ENCODE results near the gene NPLOC4. TPM values are rescaled to one million over a fixed set of nuclear protein-coding genes. Genes with fewer than 3 reads are reported as not detected.

NPLOC4 gene
- total and polyA plus RNA-seq, 9 of the 15 experiments (the other 6 are each of a cell fraction or from before 2014, with no cell fraction given) = 1.5 to 116 (median 64.5) TPM

DNA sequence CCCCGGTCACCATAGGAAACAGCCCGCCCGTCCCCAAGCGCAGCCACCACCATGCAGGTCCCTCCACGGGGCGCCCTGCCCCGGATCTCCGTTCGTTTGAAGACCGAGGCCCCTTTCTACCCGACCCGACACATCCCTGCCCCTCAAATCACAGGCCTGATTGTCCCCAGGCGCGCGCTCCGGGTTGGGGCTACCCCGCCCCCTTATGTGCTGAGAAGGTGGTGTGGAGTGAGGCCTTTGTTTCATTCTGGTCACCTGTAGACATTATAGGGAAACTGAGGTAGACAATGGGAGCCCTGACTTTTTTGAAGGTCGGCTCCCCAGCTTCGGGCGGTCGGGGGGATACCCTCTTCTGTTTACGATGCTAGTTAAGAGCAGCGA lies 123.5 kb downstream of the NPLOC4 start (continued):
- TF ChIP-seq, protein P1, sequence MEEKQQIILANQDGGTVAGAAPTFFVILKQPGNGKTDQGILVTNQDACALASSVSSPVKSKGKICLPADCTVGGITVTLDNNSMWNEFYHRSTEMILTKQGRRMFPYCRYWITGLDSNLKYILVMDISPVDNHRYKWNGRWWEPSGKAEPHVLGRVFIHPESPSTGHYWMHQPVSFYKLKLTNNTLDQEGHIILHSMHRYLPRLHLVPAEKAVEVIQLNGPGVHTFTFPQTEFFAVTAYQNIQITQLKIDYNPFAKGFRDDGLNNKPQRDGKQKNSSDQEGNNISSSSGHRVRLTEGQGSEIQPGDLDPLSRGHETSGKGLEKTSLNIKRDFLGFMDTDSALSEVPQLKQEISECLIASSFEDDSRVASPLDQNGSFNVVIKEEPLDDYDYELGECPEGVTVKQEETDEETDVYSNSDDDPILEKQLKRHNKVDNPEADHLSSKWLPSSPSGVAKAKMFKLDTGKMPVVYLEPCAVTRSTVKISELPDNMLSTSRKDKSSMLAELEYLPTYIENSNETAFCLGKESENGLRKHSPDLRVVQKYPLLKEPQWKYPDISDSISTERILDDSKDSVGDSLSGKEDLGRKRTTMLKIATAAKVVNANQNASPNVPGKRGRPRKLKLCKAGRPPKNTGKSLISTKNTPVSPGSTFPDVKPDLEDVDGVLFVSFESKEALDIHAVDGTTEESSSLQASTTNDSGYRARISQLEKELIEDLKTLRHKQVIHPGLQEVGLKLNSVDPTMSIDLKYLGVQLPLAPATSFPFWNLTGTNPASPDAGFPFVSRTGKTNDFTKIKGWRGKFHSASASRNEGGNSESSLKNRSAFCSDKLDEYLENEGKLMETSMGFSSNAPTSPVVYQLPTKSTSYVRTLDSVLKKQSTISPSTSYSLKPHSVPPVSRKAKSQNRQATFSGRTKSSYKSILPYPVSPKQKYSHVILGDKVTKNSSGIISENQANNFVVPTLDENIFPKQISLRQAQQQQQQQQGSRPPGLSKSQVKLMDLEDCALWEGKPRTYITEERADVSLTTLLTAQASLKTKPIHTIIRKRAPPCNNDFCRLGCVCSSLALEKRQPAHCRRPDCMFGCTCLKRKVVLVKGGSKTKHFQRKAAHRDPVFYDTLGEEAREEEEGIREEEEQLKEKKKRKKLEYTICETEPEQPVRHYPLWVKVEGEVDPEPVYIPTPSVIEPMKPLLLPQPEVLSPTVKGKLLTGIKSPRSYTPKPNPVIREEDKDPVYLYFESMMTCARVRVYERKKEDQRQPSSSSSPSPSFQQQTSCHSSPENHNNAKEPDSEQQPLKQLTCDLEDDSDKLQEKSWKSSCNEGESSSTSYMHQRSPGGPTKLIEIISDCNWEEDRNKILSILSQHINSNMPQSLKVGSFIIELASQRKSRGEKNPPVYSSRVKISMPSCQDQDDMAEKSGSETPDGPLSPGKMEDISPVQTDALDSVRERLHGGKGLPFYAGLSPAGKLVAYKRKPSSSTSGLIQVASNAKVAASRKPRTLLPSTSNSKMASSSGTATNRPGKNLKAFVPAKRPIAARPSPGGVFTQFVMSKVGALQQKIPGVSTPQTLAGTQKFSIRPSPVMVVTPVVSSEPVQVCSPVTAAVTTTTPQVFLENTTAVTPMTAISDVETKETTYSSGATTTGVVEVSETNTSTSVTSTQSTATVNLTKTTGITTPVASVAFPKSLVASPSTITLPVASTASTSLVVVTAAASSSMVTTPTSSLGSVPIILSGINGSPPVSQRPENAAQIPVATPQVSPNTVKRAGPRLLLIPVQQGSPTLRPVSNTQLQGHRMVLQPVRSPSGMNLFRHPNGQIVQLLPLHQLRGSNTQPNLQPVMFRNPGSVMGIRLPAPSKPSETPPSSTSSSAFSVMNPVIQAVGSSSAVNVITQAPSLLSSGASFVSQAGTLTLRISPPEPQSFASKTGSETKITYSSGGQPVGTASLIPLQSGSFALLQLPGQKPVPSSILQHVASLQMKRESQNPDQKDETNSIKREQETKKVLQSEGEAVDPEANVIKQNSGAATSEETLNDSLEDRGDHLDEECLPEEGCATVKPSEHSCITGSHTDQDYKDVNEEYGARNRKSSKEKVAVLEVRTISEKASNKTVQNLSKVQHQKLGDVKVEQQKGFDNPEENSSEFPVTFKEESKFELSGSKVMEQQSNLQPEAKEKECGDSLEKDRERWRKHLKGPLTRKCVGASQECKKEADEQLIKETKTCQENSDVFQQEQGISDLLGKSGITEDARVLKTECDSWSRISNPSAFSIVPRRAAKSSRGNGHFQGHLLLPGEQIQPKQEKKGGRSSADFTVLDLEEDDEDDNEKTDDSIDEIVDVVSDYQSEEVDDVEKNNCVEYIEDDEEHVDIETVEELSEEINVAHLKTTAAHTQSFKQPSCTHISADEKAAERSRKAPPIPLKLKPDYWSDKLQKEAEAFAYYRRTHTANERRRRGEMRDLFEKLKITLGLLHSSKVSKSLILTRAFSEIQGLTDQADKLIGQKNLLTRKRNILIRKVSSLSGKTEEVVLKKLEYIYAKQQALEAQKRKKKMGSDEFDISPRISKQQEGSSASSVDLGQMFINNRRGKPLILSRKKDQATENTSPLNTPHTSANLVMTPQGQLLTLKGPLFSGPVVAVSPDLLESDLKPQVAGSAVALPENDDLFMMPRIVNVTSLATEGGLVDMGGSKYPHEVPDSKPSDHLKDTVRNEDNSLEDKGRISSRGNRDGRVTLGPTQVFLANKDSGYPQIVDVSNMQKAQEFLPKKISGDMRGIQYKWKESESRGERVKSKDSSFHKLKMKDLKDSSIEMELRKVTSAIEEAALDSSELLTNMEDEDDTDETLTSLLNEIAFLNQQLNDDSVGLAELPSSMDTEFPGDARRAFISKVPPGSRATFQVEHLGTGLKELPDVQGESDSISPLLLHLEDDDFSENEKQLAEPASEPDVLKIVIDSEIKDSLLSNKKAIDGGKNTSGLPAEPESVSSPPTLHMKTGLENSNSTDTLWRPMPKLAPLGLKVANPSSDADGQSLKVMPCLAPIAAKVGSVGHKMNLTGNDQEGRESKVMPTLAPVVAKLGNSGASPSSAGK (IDR thresholded peaks at IDR 0.05) = peak; percentile 47
- TF ChIP-seq JUNB (CRISPR knock-in tag; conservative IDR thresholded peaks at IDR 0.05) (no peak), CREBBP (IDR thresholded peaks at IDR 0.05; ENCODE audit: low read depth, low read length) (no peak), NFIX (CRISPR knock-in tag; IDR thresholded peaks at IDR 0.05; ENCODE audit: low read depth) (no peak), ZNF324 (CRISPR knock-in tag; IDR thresholded peaks at IDR 0.05) (no peak), MYNN (IDR thresholded peaks at IDR 0.05) (no peak), MYNN (CRISPR knock-in tag; IDR thresholded peaks at IDR 0.05) (no peak), MEF2A (IDR thresholded peaks at IDR 0.05; ENCODE audit: control insufficient read depth, low read depth, low read length) (no peak), HSF4 (CRISPR knock-in tag; IDR thresholded peaks at IDR 0.05; ENCODE audit: borderline replicate concordance) (no peak), ZNF79 (CRISPR knock-in tag; IDR thresholded peaks at IDR 0.05; ENCODE audit: low read depth) (no peak), ZNF764 (CRISPR knock-in tag; IDR thresholded peaks at IDR 0.05; ENCODE audit: low read depth) (no peak), KAT8 (IDR thresholded peaks at IDR 0.05; ENCODE audit: low read depth) (no peak)
- TF ChIP-seq, protein P2, sequence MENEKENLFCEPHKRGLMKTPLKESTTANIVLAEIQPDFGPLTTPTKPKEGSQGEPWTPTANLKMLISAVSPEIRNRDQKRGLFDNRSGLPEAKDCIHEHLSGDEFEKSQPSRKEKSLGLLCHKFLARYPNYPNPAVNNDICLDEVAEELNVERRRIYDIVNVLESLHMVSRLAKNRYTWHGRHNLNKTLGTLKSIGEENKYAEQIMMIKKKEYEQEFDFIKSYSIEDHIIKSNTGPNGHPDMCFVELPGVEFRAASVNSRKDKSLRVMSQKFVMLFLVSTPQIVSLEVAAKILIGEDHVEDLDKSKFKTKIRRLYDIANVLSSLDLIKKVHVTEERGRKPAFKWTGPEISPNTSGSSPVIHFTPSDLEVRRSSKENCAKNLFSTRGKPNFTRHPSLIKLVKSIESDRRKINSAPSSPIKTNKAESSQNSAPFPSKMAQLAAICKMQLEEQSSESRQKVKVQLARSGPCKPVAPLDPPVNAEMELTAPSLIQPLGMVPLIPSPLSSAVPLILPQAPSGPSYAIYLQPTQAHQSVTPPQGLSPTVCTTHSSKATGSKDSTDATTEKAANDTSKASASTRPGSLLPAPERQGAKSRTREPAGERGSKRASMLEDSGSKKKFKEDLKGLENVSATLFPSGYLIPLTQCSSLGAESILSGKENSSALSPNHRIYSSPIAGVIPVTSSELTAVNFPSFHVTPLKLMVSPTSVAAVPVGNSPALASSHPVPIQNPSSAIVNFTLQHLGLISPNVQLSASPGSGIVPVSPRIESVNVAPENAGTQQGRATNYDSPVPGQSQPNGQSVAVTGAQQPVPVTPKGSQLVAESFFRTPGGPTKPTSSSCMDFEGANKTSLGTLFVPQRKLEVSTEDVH (IDR thresholded peaks at IDR 0.05; ENCODE audit: low read depth, partially characterized antibody) = no peak
- TF ChIP-seq, protein P3, sequence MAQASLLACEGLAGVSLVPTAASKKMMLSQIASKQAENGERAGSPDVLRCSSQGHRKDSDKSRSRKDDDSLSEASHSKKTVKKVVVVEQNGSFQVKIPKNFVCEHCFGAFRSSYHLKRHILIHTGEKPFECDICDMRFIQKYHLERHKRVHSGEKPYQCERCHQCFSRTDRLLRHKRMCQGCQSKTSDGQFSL (CRISPR knock-in tag; IDR thresholded peaks at IDR 0.05) = no peak
- TF ChIP-seq, protein P3 (tag; IDR thresholded peaks at IDR 0.05) = no peak

Measured in K562 (cell line).